ENCODE data around the gene IRF2BP1. TPM values are rescaled to one million over a fixed set of nuclear protein-coding genes. Genes with fewer than 3 reads are reported as not detected.

Gene IRF2BP1, protein sequence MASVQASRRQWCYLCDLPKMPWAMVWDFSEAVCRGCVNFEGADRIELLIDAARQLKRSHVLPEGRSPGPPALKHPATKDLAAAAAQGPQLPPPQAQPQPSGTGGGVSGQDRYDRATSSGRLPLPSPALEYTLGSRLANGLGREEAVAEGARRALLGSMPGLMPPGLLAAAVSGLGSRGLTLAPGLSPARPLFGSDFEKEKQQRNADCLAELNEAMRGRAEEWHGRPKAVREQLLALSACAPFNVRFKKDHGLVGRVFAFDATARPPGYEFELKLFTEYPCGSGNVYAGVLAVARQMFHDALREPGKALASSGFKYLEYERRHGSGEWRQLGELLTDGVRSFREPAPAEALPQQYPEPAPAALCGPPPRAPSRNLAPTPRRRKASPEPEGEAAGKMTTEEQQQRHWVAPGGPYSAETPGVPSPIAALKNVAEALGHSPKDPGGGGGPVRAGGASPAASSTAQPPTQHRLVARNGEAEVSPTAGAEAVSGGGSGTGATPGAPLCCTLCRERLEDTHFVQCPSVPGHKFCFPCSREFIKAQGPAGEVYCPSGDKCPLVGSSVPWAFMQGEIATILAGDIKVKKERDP
- total RNA-seq = 17.3 TPM

DNA sequence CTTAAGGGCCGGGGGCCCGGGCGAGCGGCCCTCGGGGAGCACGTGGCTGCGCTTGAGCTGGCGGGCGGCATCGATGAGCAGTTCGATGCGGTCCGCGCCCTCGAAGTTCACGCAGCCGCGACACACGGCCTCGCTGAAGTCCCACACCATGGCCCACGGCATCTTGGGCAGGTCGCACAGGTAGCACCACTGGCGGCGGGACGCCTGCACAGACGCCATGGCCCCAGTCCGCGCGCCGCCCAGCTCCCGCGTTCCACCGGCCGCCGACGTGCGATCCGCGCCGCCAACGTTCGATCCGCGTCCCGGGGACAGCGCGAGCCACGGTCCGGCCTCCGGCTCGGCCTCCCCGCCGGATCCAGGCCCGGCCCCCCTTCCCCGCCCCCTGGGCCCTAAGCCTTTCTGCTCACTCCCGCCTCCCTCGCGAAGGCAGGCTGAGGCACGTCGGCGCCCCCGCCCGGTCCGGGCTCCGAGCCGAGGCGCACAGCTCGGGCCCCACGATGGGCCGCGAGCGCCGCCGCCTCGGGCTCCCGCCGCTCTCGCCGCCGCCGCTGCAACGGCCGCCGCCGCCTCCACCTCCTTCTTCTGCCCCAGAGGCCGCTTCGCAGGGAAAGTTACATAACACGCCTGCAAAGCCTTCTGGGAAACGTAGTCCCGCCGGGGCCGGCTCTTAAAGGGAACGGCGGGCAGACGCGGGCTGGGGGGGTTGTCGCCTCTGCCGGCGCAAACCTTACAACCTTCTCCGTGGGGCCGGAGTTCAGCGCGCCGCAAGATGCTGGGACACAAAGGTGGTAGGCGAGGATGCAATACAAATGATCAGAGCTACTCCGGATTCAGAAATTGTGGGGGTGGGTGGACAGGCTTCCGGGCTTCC is at the start of gene IRF2BP1:
TSS of gene IRF2BP1 (minus strand) at position 586 of the 871 bp plus-strand sequence. CDS start at position 219, 367 bp downstream.
- Histone ChIP-seq H3K4me1 (ENCODE audit: insufficient read depth, low read length) (peaks cover 35% of the 10 kb centered on the region), H3K9me3 (ENCODE audit: low read depth, low read length) (no peaks in the 10 kb centered on the region), H3K27me3 (ENCODE audit: insufficient read depth, low read length) (no peaks in the 10 kb centered on the region), H3K4me3 (ENCODE audit: low read length) (peak within 1 kb of the TSS; percentile 65)

DNA sequence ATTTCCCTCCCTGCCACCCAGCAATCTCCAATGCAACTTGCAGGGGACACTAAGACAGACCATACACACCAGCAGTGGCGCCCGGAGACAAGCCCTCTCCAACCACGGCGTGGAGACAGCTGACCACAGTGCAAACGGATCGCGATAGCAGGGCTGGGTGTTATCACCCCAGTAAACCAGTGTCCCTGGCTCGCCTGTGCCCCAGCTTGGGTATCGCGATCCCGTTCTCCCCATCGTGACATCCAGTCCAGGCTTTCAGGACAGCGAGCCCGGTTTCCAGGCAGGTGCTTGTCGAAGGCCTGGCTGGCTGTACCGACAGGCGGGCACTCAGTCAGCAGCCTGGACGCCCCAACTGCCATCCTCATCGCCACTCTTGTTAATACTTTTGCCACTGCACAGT is 49.3 kb upstream of the IRF2BP1 start:
- Histone ChIP-seq H3K27me3 (ENCODE audit: insufficient read depth, low read length) (peaks cover 10% of the 10 kb centered on the region), H3K4me3 (ENCODE audit: low read length) (no peak overlapping the region), H3K9me3 (ENCODE audit: low read depth, low read length) (no peaks in the 10 kb centered on the region), H3K4me1 (ENCODE audit: insufficient read depth, low read length) (no peaks in the 10 kb centered on the region)

DNA sequence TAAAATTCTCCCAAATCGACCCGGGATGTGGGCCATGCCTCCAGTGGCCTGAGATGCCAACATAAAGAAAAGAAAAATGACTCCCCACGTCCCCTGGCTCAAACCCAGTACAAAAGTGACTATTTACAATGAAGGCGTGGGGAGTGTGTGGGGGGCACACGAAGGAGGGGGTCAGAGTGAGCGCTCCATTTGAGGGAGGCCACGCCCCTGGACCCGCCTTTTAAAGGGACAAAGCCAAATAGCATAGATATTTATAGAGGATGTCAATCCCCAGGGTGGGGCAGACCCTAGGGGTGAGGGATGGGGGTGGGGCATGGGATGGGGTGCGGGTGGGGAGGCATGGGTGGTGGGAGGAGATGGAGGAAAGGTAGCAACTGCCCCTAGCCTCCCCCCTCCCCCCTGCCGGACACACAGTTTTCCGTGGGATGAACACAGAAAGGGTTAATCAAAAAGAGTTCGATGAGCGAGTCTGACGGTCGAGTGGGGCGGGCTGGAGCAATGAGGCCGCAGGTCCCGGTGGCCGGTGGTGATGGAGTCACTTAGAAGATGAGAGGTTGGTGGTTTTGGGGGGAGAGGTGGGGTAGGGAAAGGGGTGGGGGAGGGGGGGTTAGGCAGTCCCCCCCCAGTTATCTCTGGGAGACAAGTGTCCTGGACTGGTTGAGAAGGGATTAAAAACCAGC is 48.8 kb upstream of the IRF2BP1 start:
- Histone ChIP-seq H3K9me3 (ENCODE audit: low read depth, low read length) (no peaks in the 10 kb centered on the region), H3K27me3 (ENCODE audit: insufficient read depth, low read length) (peaks cover 9% of the 10 kb centered on the region), H3K4me3 (ENCODE audit: low read length) (no peak overlapping the region), H3K4me1 (ENCODE audit: insufficient read depth, low read length) (no peaks in the 10 kb centered on the region)

DNA sequence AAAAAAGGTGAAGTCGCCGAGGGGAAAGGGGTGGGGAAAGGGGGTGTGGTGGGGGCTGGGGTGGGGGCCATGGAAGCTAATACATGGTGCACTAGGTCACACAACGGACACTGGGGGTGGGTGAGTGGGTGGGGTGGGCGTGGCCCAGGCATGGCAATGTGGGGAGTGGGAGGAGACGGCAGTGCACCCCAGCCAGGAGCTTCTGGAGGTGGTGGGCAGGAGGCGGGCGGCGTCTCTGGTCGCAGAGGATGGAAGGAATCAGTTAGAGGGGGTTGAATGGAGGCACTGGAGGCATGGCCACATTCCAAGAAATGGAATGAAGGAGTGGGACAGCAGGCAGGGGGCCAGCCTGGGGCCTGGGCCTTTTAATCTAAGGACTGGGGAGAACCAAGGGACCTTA is 47.8 kb upstream of the IRF2BP1 start:
- Histone ChIP-seq H3K9me3 (ENCODE audit: low read depth, low read length) (no peaks in the 10 kb centered on the region), H3K4me3 (ENCODE audit: low read length) (no peak overlapping the region), H3K4me1 (ENCODE audit: insufficient read depth, low read length) (no peaks in the 10 kb centered on the region), H3K27me3 (ENCODE audit: insufficient read depth, low read length) (peaks cover 3% of the 10 kb centered on the region)

DNA sequence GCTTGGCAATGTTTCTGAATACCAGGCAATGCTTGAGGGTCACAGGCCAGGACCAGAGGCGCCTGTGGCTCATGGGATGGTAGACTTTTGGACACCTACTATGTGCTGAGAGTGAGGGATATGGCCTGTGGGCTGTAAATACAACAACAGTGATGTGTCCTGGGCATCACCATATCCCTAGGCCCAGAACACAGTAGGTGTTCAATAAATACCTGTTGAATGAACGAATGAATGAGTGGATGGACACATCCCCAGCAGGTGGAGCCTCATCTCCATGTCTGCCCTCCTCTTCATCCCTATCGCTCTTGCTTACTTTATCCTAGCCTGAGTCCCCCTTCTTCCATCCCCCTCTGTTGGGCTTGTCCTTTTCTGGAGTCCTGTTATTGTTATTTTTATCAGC is 45.1 kb upstream of the IRF2BP1 start:
- Histone ChIP-seq H3K4me3 (ENCODE audit: low read length) (no peak overlapping the region), H3K9me3 (ENCODE audit: low read depth, low read length) (no peaks in the 10 kb centered on the region), H3K27me3 (ENCODE audit: insufficient read depth, low read length) (peaks cover 3% of the 10 kb centered on the region), H3K4me1 (ENCODE audit: insufficient read depth, low read length) (peaks cover 8% of the 10 kb centered on the region)

DNA sequence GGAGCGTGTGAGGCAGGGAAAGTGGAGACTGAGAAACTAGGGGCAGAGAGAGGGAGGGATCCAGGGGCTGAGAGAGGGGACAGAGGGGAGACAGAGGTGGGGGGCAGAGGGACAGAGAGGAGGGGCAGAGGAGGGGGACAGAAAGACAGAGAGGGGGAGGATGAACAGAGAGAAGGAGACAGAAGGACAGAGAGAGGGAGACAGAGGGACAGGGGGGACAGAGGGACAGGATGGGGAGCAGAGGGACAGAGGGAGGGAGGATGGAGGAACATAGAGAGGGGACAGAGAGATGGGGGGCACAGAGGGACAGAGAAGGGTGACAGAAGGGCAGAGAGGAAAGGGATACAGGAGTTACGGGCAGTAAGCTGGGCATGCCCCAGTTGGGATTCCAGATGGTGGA is 43.3 kb upstream of the IRF2BP1 start:
- H3K9me3 ChIP-seq (ENCODE audit: low read depth, low read length) = no peaks in the 10 kb centered on the region
- peaks cover 3% of the 10 kb centered on the region for H3K27me3 ChIP-seq (ENCODE audit: insufficient read depth, low read length)
- no peak overlapping the region for H3K4me3 ChIP-seq (ENCODE audit: low read length)
- H3K4me1 ChIP-seq (ENCODE audit: insufficient read depth, low read length) = peaks cover 8% of the 10 kb centered on the region

DNA sequence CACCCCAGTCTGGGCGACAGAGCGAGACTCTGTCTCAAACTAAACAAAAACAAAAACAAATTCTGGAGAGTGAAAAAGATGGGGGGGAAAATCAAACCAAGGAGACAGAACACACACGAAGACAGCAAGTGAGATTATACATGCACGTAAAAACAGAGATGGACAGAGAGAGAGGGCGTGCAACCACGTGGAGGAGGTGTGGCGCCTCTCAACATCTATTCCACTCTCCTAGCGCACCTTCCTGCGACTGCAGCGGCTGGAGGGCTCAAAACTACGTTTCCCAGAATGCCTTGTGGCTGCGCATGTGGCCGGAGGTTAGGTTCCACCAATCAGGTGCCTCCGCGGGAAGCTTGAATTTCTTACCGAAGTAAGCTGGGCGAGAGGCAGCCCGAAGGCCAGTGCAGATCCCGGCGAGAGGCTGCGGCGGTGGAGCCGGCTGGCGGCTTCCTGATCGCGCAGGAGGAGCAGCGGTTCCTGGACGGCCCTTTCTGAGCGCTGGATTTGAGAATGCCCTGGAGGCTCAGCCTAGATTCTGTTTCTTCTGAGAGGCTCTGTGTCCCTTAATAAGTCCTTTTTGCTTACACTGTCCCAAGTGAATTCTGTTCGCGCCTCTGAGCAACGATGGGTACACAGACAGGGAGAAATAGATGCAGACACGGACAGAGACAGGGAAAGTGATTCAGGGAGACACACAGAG is 41.8 kb upstream of the IRF2BP1 start:
- H3K4me1 ChIP-seq (ENCODE audit: insufficient read depth, low read length) = peaks cover 8% of the 10 kb centered on the region
- H3K9me3 ChIP-seq (ENCODE audit: low read depth, low read length) = no peaks in the 10 kb centered on the region
- H3K4me3 ChIP-seq (ENCODE audit: low read length) = no peak overlapping the region
- H3K27me3 ChIP-seq (ENCODE audit: insufficient read depth, low read length) = no peaks in the 10 kb centered on the region

DNA sequence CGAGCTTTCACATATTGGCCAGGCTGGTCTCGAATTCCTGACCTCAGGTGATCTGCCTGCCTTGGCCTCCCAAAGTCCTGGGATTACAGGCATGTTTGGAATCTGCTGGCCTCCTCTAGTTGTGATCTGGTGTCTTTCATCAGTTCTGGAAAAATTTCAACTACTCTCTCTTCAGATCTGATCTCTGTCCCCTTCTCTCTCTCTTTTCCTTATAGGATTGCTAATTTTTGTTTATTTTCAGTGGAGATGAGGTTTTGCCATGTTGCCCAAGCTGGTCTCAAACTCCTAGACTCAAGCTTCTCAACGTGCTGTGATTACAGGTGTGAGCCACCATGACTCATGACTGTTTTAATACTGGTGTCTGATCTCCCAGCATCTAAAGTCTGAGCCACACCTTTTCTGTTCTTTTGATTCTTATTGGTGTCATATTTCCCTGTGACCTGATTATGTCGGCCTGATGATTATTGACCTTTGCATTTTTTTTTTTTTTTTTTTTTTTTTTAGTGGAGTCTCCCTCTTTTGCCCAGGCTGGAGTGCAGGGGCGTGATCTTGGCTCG is 39.0 kb upstream of the IRF2BP1 start:
- Histone ChIP-seq H3K9me3 (ENCODE audit: low read depth, low read length) (no peaks in the 10 kb centered on the region), H3K4me3 (ENCODE audit: low read length) (no peak overlapping the region), H3K27me3 (ENCODE audit: insufficient read depth, low read length) (no peaks in the 10 kb centered on the region), H3K4me1 (ENCODE audit: insufficient read depth, low read length) (peaks cover 8% of the 10 kb centered on the region)

DNA sequence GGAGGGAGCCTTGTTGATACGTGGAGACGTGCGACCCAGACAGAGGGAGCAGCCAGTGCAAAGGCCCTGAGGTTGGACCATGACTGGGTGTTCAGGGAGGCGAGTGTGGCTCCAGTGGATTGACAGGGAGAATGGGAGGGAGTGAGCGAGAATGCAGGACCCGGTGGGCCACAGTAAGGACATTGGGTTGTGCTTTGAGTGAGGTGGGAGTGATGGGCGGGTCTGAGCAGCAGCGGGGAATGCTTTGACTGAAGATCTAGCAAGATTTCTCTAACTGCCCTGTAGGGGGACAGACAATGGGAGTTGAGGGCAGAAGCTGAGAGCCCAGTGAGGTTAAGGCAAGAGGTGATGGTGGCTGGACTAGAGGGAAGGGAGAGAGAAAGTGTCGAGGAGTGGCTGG is 36.3 kb upstream of the IRF2BP1 start:
- Histone ChIP-seq H3K27me3 (ENCODE audit: insufficient read depth, low read length) (no peaks in the 10 kb centered on the region), H3K9me3 (ENCODE audit: low read depth, low read length) (no peaks in the 10 kb centered on the region), H3K4me1 (ENCODE audit: insufficient read depth, low read length) (no peaks in the 10 kb centered on the region), H3K4me3 (ENCODE audit: low read length) (no peak overlapping the region)

DNA sequence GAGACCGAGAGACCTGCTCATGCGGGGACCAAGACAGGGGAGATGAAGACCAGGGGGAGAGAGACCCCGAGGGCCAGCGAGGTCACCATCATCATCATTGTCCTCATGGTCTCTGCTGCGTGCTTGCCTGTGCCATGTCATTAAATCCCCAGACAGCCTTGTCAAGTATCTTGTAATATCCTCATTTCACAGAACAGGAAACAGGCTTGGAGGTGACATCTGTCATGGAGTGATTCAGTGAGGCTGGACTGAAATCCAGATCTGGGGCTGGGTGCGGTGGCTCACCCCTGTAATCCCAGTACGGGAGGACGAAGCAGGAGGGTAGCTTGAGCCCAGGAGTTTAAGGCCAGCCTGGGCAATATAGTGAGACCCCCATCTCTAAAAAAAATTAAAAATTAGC is 34.5 kb upstream of the IRF2BP1 start:
- no peaks in the 10 kb centered on the region for H3K27me3 ChIP-seq (ENCODE audit: insufficient read depth, low read length)
- no peaks in the 10 kb centered on the region for H3K4me1 ChIP-seq (ENCODE audit: insufficient read depth, low read length)
- no peak overlapping the region for H3K4me3 ChIP-seq (ENCODE audit: low read length)
- no peaks in the 10 kb centered on the region for H3K9me3 ChIP-seq (ENCODE audit: low read depth, low read length)

DNA sequence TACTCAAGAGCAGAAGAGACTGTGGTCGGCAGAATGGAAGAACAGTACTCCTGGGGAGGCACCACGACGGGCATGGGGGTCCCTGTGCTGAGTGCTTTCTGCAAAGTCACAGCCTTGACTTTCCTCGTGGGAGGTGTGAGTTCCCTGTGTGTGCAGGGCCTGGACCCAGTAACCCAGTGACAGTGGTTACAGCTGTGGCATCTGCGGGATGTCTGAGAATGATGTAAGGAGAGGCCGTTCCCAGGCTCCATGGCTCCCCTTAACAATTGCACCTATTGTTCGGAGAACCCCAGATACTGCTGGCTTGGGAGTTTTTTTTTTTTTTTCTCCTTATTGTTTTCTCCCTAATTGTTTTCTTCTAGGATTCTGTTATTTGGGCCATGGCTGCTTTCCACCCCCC is 33.7 kb upstream of the IRF2BP1 start:
- Histone ChIP-seq H3K27me3 (ENCODE audit: insufficient read depth, low read length) (no peaks in the 10 kb centered on the region), H3K9me3 (ENCODE audit: low read depth, low read length) (no peaks in the 10 kb centered on the region), H3K4me3 (ENCODE audit: low read length) (no peak overlapping the region)

DNA sequence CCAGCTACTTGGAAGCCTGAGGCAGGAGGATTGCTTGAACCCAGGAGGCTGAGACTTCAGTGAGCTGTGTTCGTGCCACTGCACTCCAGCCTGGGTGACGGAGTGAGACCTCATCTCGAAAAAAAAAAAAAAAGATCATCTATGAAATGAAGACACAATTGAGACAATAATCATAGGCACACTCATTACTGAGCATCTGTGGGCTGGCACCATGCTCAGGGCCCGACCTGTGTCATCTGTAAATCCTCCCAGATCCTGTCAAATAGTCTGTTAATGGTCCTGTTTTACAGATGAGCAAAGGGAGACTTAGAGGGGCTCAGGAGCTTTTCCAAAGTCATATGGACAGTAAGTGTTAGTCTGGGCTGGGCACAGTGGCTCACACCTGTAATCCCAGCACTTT is 32.8 kb upstream of the IRF2BP1 start:
- Histone ChIP-seq H3K4me1 (ENCODE audit: insufficient read depth, low read length) (no peaks in the 10 kb centered on the region), H3K4me3 (ENCODE audit: low read length) (no peak overlapping the region), H3K27me3 (ENCODE audit: insufficient read depth, low read length) (no peaks in the 10 kb centered on the region)

More for the DNA sequence above, 33.7 kb upstream of the IRF2BP1 start:
- no peaks in the 10 kb centered on the region for H3K4me1 ChIP-seq (ENCODE audit: insufficient read depth, low read length)

DNA sequence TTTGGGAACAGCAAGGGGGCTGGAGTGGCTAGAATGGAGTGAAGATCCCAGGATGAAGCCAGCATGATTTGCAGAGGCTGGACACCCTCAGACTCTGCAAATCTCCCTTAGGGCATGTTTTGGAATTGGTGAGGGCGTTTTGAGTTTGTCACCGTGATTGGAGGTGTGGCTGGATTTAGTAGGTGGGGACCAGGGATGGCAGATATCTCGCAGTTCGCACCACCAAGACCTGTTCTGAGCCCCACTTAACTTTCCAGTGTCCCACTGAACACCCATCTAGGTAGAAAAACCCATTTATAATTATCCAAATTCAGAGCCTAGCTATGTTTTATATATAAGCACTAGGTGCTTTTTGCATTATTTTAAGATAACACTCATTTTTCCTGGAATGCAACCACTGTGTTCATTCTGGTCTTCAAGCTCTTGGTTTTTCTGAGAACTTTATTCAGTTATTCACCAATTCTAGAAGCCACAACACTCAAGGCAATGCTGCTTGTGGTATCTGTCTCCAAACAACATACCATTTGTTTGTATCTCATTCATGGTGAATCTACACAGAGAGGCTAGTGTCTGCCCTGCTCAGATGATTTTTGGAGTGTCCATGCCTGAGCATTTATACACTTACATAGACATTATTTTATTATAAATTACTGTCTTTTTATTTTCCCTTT is 31.6 kb upstream of the IRF2BP1 start:
- Histone ChIP-seq H3K4me3 (ENCODE audit: low read length) (no peak overlapping the region), H3K4me1 (ENCODE audit: insufficient read depth, low read length) (no peaks in the 10 kb centered on the region), H3K9me3 (ENCODE audit: low read depth, low read length) (no peaks in the 10 kb centered on the region), H3K27me3 (ENCODE audit: insufficient read depth, low read length) (no peaks in the 10 kb centered on the region)

More for the DNA sequence above, 32.8 kb upstream of the IRF2BP1 start:
- H3K9me3 ChIP-seq (ENCODE audit: low read depth, low read length) = no peaks in the 10 kb centered on the region

Measured in mononuclear cell (primary cell).